ENCODE results near the gene SCARB1. TPM values are rescaled to one million over a fixed set of nuclear protein-coding genes. Genes with fewer than 3 reads are reported as not detected.
A peak's percentile ranks its signal among the peaks of the same experiment; 100 is the strongest.

The SCARB1 gene
- total and polyA plus RNA-seq, 9 of the 15 experiments (the other 6 are each of a cell fraction or from before 2014, with no cell fraction given), result 0.56 to 157 (median 52.8) TPM

DNA sequence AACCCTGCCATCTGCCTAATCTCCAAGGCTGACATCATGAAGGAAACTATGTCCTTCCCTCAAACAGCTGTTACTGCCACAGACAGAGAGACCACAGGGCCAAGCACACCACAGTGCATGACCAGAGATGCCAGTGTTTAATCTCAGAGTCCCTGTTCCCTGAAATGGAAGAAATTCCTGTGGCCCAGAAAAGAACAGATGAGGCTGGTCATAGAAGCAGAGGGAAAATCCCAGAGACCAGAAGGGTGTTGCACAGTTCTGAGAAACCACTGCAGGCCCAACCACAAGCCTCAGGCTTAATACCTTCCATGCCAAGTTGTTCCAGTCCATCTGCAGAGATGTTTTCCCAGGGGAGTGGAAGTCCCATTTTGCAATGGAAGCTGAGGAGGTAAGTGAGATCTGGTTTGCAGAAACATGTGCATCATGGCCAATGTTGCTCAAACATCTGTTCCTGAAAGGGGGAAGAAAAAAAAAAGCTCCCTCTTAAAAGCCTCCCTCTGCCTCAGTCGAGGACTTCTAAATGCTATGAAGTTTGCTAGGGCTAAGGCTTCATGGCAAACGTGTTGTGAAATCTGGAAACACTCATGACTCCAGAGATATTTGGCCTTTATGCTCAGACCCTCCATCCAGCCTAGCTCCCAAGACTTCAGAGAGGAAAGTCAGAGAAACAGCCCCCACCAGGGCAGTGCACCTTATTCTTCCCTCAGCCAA is 98.6 kb downstream of the SCARB1 start (continued):
- TF ChIP-seq, protein P1, sequence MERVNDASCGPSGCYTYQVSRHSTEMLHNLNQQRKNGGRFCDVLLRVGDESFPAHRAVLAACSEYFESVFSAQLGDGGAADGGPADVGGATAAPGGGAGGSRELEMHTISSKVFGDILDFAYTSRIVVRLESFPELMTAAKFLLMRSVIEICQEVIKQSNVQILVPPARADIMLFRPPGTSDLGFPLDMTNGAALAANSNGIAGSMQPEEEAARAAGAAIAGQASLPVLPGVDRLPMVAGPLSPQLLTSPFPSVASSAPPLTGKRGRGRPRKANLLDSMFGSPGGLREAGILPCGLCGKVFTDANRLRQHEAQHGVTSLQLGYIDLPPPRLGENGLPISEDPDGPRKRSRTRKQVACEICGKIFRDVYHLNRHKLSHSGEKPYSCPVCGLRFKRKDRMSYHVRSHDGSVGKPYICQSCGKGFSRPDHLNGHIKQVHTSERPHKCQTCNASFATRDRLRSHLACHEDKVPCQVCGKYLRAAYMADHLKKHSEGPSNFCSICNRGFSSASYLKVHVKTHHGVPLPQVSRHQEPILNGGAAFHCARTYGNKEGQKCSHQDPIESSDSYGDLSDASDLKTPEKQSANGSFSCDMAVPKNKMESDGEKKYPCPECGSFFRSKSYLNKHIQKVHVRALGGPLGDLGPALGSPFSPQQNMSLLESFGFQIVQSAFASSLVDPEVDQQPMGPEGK (CRISPR knock-in tag; IDR thresholded peaks at IDR 0.05; ENCODE audit: borderline replicate concordance), result no peak

DNA sequence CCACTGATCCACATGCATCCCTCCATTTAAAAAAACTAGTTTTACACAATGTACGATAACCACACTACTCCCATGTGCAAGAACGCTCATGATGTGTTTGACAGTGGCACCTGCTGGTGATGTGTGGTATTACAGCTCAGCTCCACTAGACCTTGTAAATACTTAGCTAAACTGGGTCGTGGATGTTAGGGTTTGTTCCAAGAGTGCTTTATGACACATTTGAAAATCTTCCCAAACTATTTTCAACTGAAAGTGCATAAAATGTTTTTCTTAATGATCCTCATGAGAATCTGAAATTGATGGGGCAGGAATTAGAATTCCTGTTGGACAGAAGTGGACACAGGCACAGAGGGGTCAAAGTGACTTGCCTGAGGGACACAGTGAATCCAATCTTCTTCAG is 99.2 kb downstream of the SCARB1 start:
- no peak overlapping the region for H3K27ac ChIP-seq (ENCODE audit: extremely low read depth, low read depth, low read length)
- intact Hi-C loops (cut with micrococcal nuclease), result no loop called here
- no peak overlapping the region for H3K9ac ChIP-seq (ENCODE audit: insufficient read depth in 1 of 2, low read depth in 2 of 2, low read length in 2 of 2)
- H3K9me1 ChIP-seq (ENCODE audit: control insufficient read depth, insufficient read depth, low read length), result no peaks in the 10 kb centered on the region
- H4K20me1 ChIP-seq (replicated peaks; ENCODE audit: control insufficient read depth, insufficient read depth, low read length), result no peaks in the 10 kb centered on the region; the same call in 1 of the 2 replicates
- peak; percentile 69 for FAIRE-seq
- peaks cover 12% of the 10 kb centered on the region for H3K9me3 ChIP-seq (replicated peaks; ENCODE audit: control insufficient read depth, insufficient read depth, low read depth, low read length)
- no peak overlapping the region for H2AFZ ChIP-seq (ENCODE audit: low read depth, low read length)
- ATAC-seq, result no peak
- H3K4me1 ChIP-seq (replicated peaks in 1 of 2; ENCODE audit: control insufficient read depth in 2 of 2, insufficient read depth in 2 of 2, low read length in 2 of 2), result peaks cover 0 to 7% of the 10 kb centered on the region in 2 experiments; a peak in 2 of 5 replicates
- peak; percentile 32 to 68 (median 41) for DNase-seq (ENCODE audit: extremely low read depth in 1 of 4, low spot score in 3 of 4)
- no peak overlapping the region for H3K4me2 ChIP-seq (ENCODE audit: insufficient read depth, low read length)
- no peaks in the 10 kb centered on the region for H3K79me2 ChIP-seq (ENCODE audit: control insufficient read depth, insufficient read depth, low read length)
- no TSS peak for BruUV-seq (replicated peaks)
- H3K36me3 ChIP-seq (ENCODE audit: control insufficient read depth, insufficient read depth, low read length), result no peaks in the 10 kb centered on the region
- CTCF ChIA-PET (ENCODE audit: low intra/inter-chr PET ratio), result no interaction called here
- no peak overlapping the region for H3K4me3 ChIP-seq
- peaks cover 10 to 33% of the 10 kb centered on the region in 2 experiments; a peak in 3 of 5 replicates for H3K27me3 ChIP-seq (ENCODE audit: control insufficient read depth in 2 of 2, insufficient read depth in 2 of 2, low read length in 2 of 2)
- 2% methylated on average over 3 of the region's 3 CpGs for WGBS (ENCODE audit: insufficient coverage, low coverage, missing lambda C conversion rate)
- POLR2A ChIA-PET, result interaction anchor here (0.6 kb wide), 1 partner anchor 302 kb away, joined by 3 read pairs; no protein-coding TSS in a partner anchor
- in situ Hi-C loops (cut with MboI), result loop anchor here (10.0 kb wide), 1 partner anchor 430 kb away; no protein-coding TSS in a partner anchor
- TF ChIP-seq RAD51 (IDR thresholded peaks at IDR 0.05; ENCODE audit: borderline replicate concordance, low read depth) (no peak), RBM15 (IDR thresholded peaks at IDR 0.05; ENCODE audit: insufficient read depth, low read length) (no peak), HDAC2 (IDR thresholded peaks at IDR 0.05) (no peak), RAD21 (CRISPR knock-in tag; conservative IDR thresholded peaks at IDR 0.05 in 1 of 2, IDR thresholded peaks at IDR 0.05 in 1 of 2) (peak in 1 of 2 experiments; percentile 62; a peak in 2 of 4 replicates), XRCC5 (IDR thresholded peaks at IDR 0.05; ENCODE audit: low read depth, low read length) (0 out of 2 replicates have a peak, but pooled peaks have one; percentile 55), ILK (tag; IDR thresholded peaks at IDR 0.05; ENCODE audit: borderline replicate concordance, low read depth) (no peak), TEAD4 (IDR thresholded peaks at IDR 0.05; ENCODE audit: low read length) (no peak), TEAD4 (CRISPR knock-in tag; IDR thresholded peaks at IDR 0.05; ENCODE audit: borderline replicate concordance) (no peak), CREB1 (IDR thresholded peaks at IDR 0.05) (no peak), CREB1 (CRISPR knock-in tag; IDR thresholded peaks at IDR 0.05) (no peak)
- TF ChIP-seq, protein P2, sequence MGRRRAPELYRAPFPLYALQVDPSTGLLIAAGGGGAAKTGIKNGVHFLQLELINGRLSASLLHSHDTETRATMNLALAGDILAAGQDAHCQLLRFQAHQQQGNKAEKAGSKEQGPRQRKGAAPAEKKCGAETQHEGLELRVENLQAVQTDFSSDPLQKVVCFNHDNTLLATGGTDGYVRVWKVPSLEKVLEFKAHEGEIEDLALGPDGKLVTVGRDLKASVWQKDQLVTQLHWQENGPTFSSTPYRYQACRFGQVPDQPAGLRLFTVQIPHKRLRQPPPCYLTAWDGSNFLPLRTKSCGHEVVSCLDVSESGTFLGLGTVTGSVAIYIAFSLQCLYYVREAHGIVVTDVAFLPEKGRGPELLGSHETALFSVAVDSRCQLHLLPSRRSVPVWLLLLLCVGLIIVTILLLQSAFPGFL (CRISPR knock-in tag; IDR thresholded peaks at IDR 0.05), result no peak
- TF ChIP-seq, protein P3, sequence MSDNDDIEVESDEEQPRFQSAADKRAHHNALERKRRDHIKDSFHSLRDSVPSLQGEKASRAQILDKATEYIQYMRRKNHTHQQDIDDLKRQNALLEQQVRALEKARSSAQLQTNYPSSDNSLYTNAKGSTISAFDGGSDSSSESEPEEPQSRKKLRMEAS (CRISPR knock-in tag; IDR thresholded peaks at IDR 0.05), result 0 out of 2 replicates have a peak, but pooled peaks have one; percentile 31
- TF ChIP-seq, protein P4, sequence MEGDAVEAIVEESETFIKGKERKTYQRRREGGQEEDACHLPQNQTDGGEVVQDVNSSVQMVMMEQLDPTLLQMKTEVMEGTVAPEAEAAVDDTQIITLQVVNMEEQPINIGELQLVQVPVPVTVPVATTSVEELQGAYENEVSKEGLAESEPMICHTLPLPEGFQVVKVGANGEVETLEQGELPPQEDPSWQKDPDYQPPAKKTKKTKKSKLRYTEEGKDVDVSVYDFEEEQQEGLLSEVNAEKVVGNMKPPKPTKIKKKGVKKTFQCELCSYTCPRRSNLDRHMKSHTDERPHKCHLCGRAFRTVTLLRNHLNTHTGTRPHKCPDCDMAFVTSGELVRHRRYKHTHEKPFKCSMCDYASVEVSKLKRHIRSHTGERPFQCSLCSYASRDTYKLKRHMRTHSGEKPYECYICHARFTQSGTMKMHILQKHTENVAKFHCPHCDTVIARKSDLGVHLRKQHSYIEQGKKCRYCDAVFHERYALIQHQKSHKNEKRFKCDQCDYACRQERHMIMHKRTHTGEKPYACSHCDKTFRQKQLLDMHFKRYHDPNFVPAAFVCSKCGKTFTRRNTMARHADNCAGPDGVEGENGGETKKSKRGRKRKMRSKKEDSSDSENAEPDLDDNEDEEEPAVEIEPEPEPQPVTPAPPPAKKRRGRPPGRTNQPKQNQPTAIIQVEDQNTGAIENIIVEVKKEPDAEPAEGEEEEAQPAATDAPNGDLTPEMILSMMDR (IDR thresholded peaks at IDR 0.05 in 2 of 3, conservative IDR thresholded peaks at IDR 0.05 in 1 of 3; ENCODE audit: insufficient read depth in 2 of 3, low read depth in 1 of 3, low read length in 3 of 3), result peak; percentile 54 to 73 (median 54)
